Vagina (tissue), 2 donors: ENCODE results near the gene ZNF771.

ENCODE experiments used
- POLR2A ChIP-seq, 2 donors: fragments of 450-650 bp; IDR thresholded peaks; one replicate each; pipeline ENCODE4 v1.6.1; 2017; ENCODE audit warnings: antibody characterized with exemption in 2 of 2, mild to moderate bottlenecking in 2 of 2, moderate library complexity in 2 of 2
- POLR2AphosphoS5 ChIP-seq, 2 donors: sonication (generic); formaldehyde crosslinking; IDR thresholded peaks; one replicate each; pipeline ENCODE4 v1.9.0; 2017; ENCODE audit warnings: antibody characterized with exemption in 2 of 2, mild to moderate bottlenecking in 2 of 2, low read depth in 1 of 2; ENCODE audit not compliant: insufficient read depth in 1 of 2
- TF ChIP-seq, protein P1 (sequence below), 3 experiments: fragments of 450-650 bp in 2 of 3; fragments of 200-600 bp in 1 of 3; sonication (generic) in 1 of 3; IDR thresholded peaks; one replicate each; pipeline ENCODE4 v1.5.1; 2017 to 2019; ENCODE audit warnings: antibody characterized with exemption in 3 of 3, mild to moderate bottlenecking in 2 of 3, moderate library complexity in 2 of 3

DNA sequence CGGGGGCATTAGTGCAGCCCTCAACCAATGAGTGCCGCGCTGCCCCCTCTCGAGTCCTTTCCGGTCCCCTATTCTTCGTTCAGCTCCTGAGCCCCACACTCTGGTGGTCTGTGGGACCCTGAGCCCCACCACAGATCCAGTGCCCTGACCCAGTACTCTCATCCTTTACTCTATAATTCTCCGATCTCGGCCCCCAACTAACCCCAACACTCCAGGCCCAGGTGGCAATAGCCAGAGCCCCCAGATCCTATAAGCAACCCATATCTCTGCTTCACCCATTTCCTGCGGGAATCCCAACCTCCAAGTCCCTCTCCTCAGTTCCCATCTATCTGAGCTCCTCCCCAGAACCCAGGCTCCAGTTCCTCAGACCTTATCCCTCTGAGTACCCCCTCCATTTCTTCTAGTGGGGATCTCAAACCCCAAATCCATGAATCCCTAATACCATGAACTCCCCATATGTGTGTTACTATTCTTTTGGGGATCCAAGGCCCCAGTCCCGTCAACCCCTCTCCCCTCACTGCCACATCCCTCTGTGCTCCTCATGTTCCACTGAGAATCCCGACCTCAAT lies 36.1 kb upstream of the ZNF771 start:
- TF ChIP-seq POLR2A (IDR thresholded peaks at IDR 0.05) (no peak), POLR2AphosphoS5 (IDR thresholded peaks at IDR 0.05; ENCODE audit: insufficient read depth in 1 of 2, low read depth in 1 of 2) (no peak)
- TF ChIP-seq, protein P1, sequence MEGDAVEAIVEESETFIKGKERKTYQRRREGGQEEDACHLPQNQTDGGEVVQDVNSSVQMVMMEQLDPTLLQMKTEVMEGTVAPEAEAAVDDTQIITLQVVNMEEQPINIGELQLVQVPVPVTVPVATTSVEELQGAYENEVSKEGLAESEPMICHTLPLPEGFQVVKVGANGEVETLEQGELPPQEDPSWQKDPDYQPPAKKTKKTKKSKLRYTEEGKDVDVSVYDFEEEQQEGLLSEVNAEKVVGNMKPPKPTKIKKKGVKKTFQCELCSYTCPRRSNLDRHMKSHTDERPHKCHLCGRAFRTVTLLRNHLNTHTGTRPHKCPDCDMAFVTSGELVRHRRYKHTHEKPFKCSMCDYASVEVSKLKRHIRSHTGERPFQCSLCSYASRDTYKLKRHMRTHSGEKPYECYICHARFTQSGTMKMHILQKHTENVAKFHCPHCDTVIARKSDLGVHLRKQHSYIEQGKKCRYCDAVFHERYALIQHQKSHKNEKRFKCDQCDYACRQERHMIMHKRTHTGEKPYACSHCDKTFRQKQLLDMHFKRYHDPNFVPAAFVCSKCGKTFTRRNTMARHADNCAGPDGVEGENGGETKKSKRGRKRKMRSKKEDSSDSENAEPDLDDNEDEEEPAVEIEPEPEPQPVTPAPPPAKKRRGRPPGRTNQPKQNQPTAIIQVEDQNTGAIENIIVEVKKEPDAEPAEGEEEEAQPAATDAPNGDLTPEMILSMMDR (IDR thresholded peaks at IDR 0.05): no peak
